Activated CD4-positive, CD25-positive, alpha-beta regulatory T cell treated with anti-CD3 and anti-CD28 coated beads, Interleukin-2, amount 50 U/mL, for 72 hours (primary cell): ENCODE measurements around the gene APAF1.
"Not testable (repeated sequence)": the region's sequence is repeated elsewhere in the genome, so short reads cannot be mapped to it uniquely, and the experiment has no call there.

Experiments used
- DNase-seq: peaks from one replicate; pipeline ENCODE4 v3.0.0; 2021

APAF1 gene

DNA sequence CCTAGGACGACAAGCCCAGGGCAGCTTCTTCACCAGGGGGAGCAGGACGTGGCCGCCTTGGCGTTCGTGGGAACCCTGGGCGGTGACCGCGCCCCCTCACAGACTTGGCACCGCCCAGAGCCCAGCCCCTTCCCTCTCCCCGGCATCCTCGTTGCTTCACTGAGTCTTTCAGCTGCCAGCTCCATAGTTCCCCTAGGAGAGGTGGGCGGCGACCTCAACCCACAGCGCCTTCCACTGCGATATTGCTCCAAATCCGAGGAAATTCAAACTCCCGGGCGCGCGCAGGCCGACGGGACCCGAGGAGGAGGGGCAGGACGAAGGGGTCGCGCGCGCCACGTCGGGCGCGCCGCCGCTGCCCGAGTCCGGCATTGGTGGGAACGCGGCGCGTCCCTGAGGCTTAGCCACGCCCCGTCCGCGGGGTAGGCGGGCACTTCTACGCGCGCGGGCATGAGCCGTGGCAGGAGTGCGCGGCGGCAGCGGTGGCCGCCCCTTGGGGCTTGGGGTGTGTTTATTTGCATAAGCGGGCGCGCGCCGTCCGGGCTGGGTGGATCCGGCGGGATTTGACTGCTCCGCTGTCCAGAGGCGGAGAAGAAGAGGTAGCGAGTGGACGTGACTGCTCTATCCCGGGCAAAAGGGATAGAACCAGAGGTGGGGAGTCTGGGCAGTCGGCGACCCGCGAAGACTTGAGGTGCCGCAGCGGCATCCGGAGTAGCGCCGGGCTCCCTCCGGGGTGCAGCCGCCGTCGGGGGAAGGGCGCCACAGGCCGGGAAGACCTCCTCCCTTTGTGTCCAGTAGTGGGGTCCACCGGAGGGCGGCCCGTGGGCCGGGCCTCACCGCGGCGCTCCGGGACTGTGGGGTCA lies at the start of gene APAF1, which contains the start of gene IKBIP:
Gene APAF1, plus strand, starts transcription at position 579 of the 860 bp plus-strand sequence. CDS start 3,070 bp downstream, outside the sequence.
Gene IKBIP, minus strand, starts transcription at position 77 of the 860 bp plus-strand sequence. CDS start 87 bp downstream, outside the sequence.
- DNase-seq, result peak; percentile 98

DNA sequence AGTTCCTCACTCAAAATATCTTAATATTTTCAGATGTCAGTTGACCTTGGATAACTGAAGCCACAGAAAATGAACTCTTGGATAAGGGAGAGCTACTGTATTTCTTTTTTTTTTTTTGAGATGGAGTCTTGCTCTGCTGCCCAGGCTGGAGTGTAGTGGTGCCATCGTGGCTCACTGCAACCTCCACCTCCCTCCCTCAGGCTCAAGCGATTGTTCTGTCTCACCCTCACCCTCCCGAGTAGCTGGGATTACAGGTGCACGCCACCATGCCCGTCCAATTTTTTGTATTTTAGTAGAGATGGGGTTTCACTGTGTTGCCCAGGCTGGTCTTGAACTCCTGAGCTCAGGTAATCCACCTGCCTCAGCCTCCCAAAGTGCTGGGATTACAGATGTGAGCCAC lies 47.8 kb upstream of the APAF1 start:
- not testable (repeated sequence) for DNase-seq

GRCh38 chr12:98601924-98602323 lies 43.2 kb upstream of the APAF1 start:
- DNase-seq, result no peak

GRCh38 chr12:98606359-98606988 lies 38.6 kb upstream of the APAF1 start:
- DNase-seq, result no peak

GRCh38 chr12:98610596-98610995 lies 34.5 kb upstream of the APAF1 start:
- DNase-seq, result no peak

DNA sequence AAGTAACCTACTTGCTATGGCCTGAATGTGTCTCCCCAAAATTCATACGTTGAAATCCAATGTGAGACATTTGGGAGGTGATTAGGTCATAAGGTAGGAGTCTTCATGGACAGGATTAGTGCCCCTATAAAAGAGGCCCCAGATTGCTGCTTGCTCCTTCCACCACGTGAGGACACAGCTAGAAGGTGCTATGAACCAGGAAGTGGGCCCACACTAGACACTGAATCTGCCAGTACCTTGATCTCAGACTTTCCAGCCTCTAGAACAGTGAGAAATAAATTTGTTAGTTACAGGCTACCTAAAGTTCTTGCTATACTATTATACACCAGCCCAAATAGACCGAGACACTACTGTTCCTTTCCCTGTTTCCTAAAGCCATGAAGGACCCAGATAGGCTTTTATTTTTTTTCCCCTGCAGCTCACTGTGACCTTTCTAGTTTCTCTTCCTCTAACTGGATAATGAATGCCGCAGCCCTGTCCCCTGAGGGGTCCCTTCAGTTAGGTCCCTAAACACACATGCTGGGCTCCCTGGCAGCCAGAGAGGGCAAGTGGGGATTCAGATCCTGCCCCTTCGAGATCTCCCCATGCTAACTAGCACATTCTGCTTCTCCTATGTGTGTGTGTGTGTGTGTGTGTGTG lies 32.3 kb upstream of the APAF1 start:
- DNase-seq, result no peak

DNA sequence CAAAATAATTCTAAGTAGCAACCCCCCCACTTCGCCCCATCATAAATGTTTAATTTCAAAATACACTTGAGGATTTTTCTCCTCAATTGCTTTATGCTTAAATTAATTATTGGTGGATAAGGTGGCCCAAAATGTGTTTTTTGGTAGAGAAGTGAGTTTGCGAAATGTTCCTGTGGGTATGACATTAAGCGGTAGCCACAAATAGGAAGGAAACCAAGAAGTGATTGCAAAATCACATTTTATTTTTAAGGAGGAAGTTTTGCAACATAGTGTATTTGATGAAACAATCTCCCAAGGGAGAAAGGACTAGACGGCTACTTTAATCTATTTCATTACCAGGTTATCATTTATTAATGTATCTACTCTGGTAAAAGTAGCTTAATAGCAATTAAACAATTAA lies 26.1 kb upstream of the APAF1 start:
- no peak for DNase-seq

DNA sequence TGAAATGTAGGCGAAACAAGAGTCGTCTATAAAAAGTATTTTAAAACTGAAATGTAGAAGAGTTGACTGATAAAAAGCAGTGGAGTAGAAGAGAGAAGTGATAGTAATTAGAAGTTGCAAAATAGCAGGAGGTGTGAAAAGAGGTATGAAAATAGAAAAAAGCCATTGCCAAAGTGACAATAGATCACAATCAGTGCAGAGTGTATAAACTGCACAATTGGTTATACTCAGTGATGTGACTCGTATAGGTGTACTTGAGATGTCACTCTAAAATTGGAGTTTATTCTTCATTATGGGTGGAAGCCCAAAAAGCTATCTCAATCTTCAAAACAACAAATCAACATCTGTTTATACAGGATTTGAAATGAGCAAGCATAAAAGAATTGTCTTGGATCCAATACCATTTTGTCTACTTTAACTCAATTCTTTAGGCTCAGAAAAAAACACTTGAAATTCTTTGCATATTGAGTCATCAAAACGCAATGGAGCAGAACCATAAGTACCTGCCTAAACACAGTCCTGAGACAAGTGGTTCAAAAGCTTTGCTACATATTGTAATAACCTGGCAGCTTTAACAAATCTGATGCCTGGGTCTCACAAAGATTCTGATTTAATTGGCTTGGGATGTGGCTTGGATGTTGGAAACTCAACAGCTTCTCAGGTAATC lies 9.3 kb upstream of the APAF1 start:
- no peak for DNase-seq

GRCh38 chr12:98637068-98637467 lies 8.0 kb upstream of the APAF1 start:
- DNase-seq, result no peak

DNA sequence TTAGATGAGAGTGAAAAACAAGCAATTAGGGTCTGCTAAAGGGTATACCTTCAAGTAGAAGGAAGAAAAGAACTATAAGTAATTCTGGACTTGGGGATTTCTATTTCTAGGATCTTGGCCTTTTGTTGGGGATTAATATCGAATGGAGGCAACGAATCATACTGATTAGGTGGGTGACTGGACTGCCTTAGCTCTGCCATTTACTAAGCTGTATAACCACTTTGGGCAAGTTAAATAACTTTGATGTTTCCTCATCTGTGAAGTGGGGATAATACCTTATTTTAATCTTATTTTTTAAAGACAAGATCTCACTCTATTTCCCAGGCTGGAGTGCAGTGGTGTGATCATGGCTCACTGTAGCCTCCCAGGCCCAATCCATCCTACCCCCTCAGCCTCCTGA lies 7.1 kb upstream of the APAF1 start:
- no peak for DNase-seq

DNA sequence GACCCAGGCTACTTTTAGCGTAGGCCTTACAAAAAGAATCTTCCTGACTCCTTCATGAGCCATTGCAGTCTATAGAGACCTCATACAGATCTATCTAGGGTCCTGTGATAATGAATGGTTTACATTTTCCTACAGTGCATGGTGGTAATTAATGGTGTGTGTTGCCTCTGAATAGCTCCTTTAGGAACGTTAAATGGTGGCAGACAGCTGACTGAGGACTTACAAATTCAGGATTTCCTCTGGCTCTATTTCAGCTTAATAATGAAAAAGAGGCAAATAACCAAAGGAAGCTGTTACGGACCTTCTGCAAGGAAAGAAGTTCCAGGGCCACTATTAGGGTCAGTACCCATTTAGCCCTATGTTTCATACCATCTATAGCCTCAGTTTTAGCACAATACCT lies 5.6 kb upstream of the APAF1 start:
- no peak for DNase-seq

- DNase-seq, result not testable (repeated sequence)
Observed at GRCh38 chr12:98642801-98643200, 2.3 kb upstream of the APAF1 start.

DNA sequence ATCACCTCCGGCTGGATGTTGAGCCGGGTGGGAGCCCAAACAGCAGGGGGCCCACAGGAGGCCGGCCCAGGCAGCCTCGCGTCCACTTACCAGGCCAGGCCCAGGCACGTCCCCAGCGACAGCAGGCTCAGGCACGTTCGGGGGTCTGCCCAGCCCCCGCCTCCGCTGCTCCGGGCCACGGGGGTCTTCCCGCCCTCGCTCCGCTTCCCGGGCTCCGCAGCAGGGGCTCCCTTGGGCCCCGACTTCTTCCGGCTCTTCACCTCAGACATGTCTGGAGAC lies 718 bp upstream of the APAF1 start:
- no peak for DNase-seq

DNA sequence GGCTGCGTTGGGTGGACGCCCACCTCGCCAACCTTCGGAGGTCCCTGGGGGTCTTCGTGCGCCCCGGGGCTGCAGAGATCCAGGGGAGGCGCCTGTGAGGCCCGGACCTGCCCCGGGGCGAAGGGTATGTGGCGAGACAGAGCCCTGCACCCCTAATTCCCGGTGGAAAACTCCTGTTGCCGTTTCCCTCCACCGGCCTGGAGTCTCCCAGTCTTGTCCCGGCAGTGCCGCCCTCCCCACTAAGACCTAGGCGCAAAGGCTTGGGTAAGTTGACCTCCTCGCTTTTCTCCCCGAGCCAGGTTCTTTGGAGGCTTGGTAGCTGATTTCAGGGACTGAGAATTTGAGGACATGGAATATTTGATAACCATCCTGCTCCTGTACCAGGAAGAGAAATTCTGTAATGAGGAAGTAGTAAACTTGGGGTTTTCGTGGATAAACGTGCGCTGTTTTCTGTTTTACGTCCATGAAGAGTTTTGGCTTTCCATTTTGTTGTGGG lies 530 bp downstream of the APAF1 start:
- no peak for DNase-seq

DNA sequence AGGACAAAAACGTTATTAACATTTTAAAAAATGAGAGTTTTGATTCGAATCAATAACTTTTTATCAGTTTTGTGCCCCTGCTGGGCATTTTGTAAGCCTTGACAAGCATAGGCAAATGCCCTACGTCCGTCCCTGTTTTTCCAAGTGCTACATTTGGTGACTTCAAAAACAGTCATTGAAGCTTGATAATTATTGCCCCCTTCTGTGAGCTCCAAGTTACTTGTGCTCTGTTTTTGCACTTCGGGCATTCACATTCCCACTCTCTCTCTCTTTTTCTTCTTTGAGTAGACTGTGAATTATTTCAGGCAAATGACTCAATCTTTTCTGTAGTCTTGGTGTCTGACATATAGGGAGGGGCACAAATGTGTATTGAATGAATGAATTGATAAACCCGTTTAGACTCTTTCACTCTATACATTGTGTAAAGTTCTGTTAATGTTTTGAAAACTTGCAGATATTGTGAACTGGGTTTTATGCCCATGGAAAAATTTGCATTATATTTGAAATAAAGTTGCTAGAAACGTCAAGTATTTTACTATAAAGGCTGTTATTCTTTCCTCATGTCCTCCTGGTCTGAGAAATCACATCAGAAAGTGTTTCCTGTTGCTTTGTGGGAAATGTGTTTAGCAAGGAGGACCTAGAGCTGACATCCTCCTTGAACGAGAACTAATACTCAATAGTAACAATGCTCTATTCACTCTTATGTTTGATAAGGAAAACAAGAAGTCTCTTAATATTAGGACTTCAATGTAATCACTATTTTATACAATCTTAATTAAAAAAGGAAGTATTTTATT lies 1.4 kb downstream of the APAF1 start:
- DNase-seq, result no peak

GRCh38 chr12:98651328-98651727 lies 6.2 kb downstream of the APAF1 start:
- no peak for DNase-seq

- no peak for DNase-seq
Observed at GRCh38 chr12:98653866-98654493, 8.9 kb downstream of the APAF1 start.

- no peak for DNase-seq
Observed at GRCh38 chr12:98656289-98657101, 11.4 kb downstream of the APAF1 start.

DNA sequence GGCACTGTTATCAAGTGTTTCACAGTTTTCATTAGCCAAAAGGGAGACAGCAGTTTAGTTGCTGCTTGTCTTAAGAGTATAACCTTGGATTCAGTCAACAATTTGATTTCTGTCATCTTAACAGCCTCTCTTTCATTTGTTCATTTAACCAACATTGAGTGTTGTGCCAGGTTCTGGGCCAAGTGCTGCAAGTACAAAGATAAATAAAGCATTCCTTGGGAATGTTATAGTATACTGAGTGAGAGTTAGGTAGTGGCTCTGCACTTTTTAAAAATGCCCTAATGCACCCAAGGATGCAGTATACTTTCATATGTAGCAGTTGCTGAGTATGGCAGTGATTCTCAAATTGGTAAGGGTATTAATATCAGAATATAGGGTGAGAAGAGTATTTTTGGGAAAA lies 15.4 kb downstream of the APAF1 start:
- DNase-seq, result no peak

DNA sequence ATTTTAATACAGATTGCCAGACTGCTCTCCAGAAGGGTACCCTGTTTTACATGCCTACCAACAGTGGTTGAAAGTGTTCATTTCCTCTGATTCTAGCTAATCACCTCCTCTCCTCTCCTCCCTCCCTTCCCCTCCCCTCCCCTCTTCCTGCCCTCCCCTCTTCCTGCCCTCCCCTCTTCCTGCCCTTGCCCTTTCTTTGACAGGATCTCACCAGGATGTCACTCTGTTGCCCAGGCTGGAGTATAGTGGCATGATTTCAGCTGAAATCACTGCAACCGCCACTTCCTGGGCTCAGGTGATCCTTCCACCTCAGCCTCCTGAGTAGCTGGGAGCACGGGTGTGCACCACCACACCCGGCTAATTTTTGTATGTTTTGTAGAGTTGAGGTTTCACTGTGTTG lies 24.7 kb downstream of the APAF1 start:
- no peak for DNase-seq

GRCh38 chr12:98671459-98671858 lies 26.4 kb downstream of the APAF1 start:
- DNase-seq, result no peak
